Measurements from ENCODE around the gene USP7.

Gene USP7

GRCh38 chr16:8899709-8900317 is 63.9 kb downstream of the USP7 start:
- DNase-seq (ENCODE audit: low read depth), result no peak

GRCh38 chr16:8898660-8899318 is 64.9 kb downstream of the USP7 start:
- no peak for DNase-seq (ENCODE audit: low read depth)

- DNase-seq (ENCODE audit: low read depth), result no peak
These were observed 68.9 kb downstream of the USP7 start for GRCh38 chr16:8894736-8895334.

GRCh38 chr16:8893976-8894690 is 69.6 kb downstream of the USP7 start:
- DNase-seq (ENCODE audit: low read depth), result no peak

GRCh38 chr16:8893426-8893825 is 70.3 kb downstream of the USP7 start:
- DNase-seq (ENCODE audit: low read depth), result no peak

GRCh38 chr16:8892101-8892575 is 71.6 kb downstream of the USP7 start:
- DNase-seq (ENCODE audit: low read depth), result no peak

GRCh38 chr16:8890549-8890921 is 73.2 kb downstream of the USP7 start:
- DNase-seq (ENCODE audit: low read depth), result no peak

GRCh38 chr16:8889893-8890548 is 73.7 kb downstream of the USP7 start:
- no peak for DNase-seq (ENCODE audit: low read depth)

GRCh38 chr16:8888951-8889892 is 74.5 kb downstream of the USP7 start:
- no peak for DNase-seq (ENCODE audit: low read depth)

- DNase-seq (ENCODE audit: low read depth), result no peak
These were observed 75.7 kb downstream of the USP7 start for GRCh38 chr16:8887952-8888560.

- DNase-seq (ENCODE audit: low read depth), result no peak
These were observed 76.3 kb downstream of the USP7 start for GRCh38 chr16:8887431-8887765.

- DNase-seq (ENCODE audit: low read depth), result no peak
These were observed 76.9 kb downstream of the USP7 start for GRCh38 chr16:8886593-8887430.

- DNase-seq (ENCODE audit: low read depth), result no peak
These were observed 77.8 kb downstream of the USP7 start for GRCh38 chr16:8885674-8886592.

- DNase-seq (ENCODE audit: low read depth), result no peak
These were observed 80.9 kb downstream of the USP7 start for GRCh38 chr16:8882725-8883377.

GRCh38 chr16:8882041-8882617 is 81.6 kb downstream of the USP7 start, which contains the start of gene LITAFD:
Gene LITAFD, plus strand, starts transcription at chr16:8882351. Its CDS starts 2,005 bp downstream, at chr16:8884356.
- DNase-seq (ENCODE audit: low read depth), result no peak

GRCh38 chr16:8880839-8881510 is 82.7 kb downstream of the USP7 start:
- DNase-seq (ENCODE audit: low read depth), result no peak

GRCh38 chr16:8878523-8878911 is 85.2 kb downstream of the USP7 start:
- DNase-seq (ENCODE audit: low read depth), result peak; percentile 78

Measured in GM04503 (cell line).